HFF-Myc (cell line): ENCODE results near the gene PAFAH2.

Source experiments
- DNase-seq: peaks from one replicate; pipeline ENCODE4 v3.0.0-alpha.2; 2011; ENCODE audit warnings: low read depth; ENCODE audit errors: extremely low read depth
- H3K4me3 ChIP-seq: replicated peaks from 2 replicates; pipeline ENCODE4 v1.5.1; 2011; ENCODE audit warnings: low read depth, mild to moderate bottlenecking, control low read depth, low read length
- TF ChIP-seq, protein P1 (sequence below): IDR thresholded peaks from 2 replicates; pipeline ENCODE4 v1.5.1; 2012; ENCODE audit warnings: mild to moderate bottlenecking, low read depth, low read length, control low read depth; ENCODE audit errors: missing control alignments

PAFAH2 gene

GRCh38 chr1:26003756-26004155 lies 5.9 kb upstream of the PAFAH2 start:
- no peak for DNase-seq
- no peak overlapping the region for H3K4me3 ChIP-seq
- TF ChIP-seq, protein P1, sequence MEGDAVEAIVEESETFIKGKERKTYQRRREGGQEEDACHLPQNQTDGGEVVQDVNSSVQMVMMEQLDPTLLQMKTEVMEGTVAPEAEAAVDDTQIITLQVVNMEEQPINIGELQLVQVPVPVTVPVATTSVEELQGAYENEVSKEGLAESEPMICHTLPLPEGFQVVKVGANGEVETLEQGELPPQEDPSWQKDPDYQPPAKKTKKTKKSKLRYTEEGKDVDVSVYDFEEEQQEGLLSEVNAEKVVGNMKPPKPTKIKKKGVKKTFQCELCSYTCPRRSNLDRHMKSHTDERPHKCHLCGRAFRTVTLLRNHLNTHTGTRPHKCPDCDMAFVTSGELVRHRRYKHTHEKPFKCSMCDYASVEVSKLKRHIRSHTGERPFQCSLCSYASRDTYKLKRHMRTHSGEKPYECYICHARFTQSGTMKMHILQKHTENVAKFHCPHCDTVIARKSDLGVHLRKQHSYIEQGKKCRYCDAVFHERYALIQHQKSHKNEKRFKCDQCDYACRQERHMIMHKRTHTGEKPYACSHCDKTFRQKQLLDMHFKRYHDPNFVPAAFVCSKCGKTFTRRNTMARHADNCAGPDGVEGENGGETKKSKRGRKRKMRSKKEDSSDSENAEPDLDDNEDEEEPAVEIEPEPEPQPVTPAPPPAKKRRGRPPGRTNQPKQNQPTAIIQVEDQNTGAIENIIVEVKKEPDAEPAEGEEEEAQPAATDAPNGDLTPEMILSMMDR: no peak

DNA sequence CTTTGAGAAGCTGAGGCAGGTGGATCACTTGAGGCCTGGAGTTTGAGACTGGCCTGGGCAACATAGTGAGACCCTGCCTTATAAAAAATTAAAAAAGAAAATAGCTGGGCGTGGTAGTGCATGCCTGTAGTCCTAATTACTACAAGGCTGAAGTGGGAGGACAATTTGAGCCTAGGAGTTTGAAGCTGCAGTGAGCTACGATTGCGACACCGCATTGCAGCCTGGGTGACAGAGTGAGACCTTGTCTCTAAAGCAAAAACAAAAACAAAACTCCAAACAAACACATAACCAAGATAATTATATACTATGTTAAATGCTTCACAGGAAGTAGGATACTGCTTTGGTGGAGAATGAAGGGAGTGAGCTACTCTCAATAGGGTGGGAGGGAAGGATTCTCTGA lies 5.4 kb upstream of the PAFAH2 start:
- no peak for DNase-seq
- TF ChIP-seq, protein P1: no peak
- H3K4me3 ChIP-seq: no peak overlapping the region

GRCh38 chr1:25999041-25999800 lies 1.4 kb upstream of the PAFAH2 start:
- no peak for DNase-seq
- no peak overlapping the region for H3K4me3 ChIP-seq
- TF ChIP-seq, protein P1: no peak

GRCh38 chr1:25996966-25997827 lies 666 bp downstream of the PAFAH2 start:
- TF ChIP-seq, protein P1: no peak
- DNase-seq: no peak
- peak overlapping the region; percentile 53 for H3K4me3 ChIP-seq

DNA sequence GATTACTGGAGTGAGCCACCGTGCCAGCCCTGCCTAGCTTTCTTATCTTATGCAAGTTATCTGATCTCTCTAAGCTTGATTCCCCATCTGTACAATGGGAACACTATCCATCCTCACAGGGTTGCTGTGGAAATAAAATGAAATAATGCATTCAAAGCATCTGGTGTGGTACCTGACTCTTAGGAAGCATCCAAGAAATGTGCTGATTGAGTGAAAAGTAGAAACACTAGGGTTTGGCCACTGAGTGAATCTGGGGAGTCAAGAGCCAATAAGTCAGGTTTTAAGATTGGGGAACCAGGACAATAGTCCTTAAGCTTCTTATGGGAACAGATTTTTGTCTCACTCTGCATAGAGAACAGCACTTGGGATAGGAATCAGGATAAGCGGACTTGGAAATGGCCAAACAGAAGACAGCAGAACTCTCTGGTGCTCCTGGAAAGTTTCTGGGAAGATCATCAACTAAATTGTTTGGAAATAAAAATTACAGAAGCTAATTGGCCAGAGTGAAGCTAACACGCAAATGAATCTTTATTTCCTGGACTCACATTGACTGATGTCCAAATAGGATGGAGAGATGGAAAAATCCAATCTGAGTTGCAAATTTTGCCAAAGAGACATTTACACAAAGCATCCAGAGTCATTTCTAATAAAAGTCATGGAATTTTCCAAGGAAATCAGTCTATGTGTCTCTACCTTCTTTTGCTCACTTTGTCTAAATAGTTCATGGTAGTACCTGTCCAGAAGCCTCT lies 3.3 kb downstream of the PAFAH2 start:
- no peak for DNase-seq

More for the DNA sequence above, 3.3 kb downstream of the PAFAH2 start:
- TF ChIP-seq, protein P1: no peak
- H3K4me3 ChIP-seq: no peak overlapping the region
